GM18951 (cell line): ENCODE measurements around the gene SESN1.

Source experiments
- POLR2A ChIP-seq: IDR thresholded peaks from 4 replicates; pipeline ENCODE4 v1.6.1; 2011; ENCODE audit warnings: mild to moderate bottlenecking; ENCODE audit not compliant: insufficient read length, insufficient read depth; ENCODE audit errors: extremely low read depth
- in situ Hi-C: fragments of 300-500 bp; cut with MboI; formaldehyde crosslinking; loops from one replicate; pipeline ENCODE4 v1.12.0; 2022; ENCODE audit warnings: low sequenced_read_pairs, mixed read lengths, inconsistent platforms; ENCODE audit not compliant: unreplicated experiment

Gene SESN1

DNA sequence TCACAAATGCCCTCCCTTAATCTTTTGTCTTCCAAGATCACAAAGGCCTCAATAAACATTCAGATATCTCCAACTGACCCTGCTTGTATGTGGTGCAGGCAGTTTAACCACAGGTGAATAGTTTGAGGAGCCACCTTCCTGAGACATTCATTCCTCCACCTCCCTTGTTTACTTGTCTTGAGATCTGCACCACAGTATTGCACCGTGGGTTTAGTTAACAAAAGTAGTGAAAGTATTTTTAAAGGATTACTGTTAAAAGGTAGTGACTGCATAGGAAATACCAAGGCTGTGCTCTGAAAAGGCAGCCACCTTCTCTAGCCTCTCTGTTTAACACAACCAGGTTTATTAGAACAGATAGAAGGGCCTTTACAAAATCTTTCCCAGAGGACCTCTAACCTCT, 46.5 kb downstream of the SESN1 start:
- TF ChIP-seq POLR2A: no peak
- in situ Hi-C loops: no loop called here

DNA sequence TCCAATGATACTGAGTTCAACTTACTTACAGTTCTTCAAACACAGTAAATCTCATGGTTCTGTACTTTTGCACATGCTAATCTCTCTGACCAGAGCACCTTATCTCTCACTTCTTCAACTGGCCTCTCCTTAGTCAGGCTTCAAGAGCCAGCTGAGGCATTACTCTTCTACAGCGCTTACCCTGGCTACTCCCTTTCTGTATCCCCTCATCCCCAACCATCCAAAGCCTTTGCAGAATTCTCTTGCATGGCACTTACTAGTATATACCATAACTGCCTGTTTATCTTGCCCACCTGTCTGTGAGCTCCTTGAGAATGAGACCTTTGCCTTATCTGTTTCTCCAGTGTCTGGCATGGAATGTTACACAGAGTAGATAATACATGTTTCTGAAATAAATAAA, 49.2 kb downstream of the SESN1 start:
- in situ Hi-C loops: no loop called here

DNA sequence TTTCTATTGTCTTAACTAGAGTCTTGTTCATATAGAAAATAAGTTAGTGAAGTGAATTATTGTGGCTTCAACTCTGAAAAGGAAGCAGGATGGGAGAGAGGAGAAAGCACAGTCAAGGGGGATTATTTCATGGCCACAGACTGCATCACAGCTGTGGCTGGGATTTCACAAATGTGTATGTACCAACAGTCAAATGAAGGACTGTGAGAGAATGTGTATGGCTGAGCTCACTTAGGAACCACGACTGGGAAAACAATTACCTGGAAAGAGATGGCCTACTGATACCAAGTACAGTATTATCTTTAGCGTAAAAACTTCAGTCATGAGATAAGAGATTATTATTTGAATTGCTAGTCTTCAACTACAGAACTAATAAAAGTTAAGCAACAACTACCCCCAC, 54.9 kb downstream of the SESN1 start:
- in situ Hi-C loops: no loop called here
- TF ChIP-seq POLR2A: no peak

More for the DNA sequence above, 49.2 kb downstream of the SESN1 start:
- no peak for TF ChIP-seq POLR2A

DNA sequence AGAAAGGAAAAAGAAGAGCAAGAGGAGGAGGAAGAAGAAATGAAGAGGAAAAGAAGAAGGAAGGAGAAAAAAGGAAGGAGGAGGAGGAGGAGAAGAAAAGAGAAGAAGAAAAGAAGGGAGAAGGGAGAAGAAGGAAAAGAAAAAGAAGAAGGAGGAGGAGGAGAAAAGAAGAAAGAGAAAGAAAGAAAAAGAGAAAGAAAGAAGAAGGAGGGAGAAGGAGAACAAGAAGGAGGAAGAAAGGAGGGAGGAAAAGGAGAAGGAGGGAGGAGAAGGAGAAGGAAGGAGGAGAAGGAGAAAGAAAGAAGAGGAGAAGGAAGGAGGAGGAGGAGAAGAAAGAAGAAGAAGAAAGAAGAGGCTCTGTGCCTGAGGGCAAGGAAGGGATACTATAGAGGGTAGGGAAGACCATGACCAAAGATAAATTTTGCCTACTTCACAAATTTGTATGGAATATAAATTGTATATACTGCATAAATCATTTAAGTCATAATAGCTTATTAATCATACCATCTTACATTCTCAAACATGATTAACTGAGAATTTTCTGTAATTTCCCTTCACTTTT, 55.7 kb downstream of the SESN1 start:
- in situ Hi-C loops: no loop called here
- no peak for TF ChIP-seq POLR2A

DNA sequence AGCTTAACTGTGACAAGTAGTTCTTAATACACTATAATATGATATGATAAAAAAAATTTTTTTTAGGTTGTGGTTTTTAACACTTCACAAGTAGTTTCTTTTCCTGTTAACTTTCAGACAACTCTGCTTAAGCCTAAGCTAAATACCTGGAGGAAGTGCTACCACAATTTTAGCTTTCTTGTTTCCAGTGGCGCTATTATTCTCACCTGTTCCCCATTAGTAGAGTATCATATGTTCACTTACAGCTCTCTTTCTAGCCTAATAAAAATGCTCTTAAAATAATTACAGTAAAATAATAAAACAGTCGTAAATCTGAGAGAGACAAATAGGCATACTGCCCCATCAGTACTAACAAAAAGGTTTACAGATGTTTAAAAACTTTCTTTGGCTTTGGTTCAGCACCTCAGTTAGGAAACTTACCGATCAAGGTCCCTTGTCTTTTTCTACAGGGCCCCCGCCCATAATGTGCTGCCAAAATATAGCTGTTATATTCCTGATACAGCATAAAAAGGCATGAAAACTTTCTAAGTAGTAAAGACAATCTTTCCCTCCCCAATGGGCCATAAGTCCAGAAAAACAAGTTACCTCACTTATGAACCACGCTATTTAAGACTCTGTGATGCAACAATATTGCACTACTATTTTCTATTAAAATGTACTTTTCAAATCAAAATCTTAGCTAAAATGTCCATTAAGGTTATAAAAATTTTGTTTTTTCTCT, 57.9 kb downstream of the SESN1 start:
- in situ Hi-C loops: no loop called here
- TF ChIP-seq POLR2A: no peak

DNA sequence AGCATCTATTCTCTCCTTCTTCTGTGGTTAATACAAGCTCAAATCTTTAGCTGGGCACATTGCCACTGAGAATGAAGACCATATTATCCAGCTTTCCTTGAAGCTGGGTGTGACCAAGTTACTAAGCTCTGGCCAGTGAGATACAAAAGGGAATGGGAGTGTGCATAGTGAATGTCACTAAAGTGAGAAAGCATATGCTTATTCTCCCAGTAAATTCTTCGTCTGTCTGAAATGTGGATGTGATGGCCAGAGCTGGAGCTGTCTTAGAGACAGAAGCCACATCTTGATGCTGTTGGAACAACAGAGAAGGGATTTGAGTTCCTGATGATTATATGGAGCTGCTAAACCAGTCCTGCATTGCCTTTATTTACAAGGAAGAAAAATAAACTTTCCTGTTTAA, 60.1 kb downstream of the SESN1 start:
- no peak for TF ChIP-seq POLR2A

DNA sequence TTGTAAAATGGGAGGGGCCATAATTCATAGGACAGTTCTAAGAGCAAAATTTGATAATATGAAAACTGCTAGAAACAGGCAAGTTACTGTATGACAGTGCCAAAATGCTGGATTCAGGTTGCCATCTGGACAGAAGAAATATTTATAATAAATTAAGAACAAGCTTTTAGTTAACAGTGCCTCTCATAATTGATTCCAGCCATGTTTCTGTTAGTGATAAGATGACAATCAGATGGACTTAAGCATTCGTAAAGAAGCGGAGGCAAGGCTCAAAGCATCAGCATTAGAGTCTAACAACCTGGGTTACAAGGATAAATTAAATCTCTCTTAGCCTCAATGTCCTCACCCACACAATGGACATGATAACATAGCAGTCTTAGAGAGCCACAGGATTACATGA, 61.0 kb downstream of the SESN1 start:
- no peak for TF ChIP-seq POLR2A
- in situ Hi-C loops: no loop called here

More for the DNA sequence above, 60.1 kb downstream of the SESN1 start:
- in situ Hi-C loops: no loop called here

DNA sequence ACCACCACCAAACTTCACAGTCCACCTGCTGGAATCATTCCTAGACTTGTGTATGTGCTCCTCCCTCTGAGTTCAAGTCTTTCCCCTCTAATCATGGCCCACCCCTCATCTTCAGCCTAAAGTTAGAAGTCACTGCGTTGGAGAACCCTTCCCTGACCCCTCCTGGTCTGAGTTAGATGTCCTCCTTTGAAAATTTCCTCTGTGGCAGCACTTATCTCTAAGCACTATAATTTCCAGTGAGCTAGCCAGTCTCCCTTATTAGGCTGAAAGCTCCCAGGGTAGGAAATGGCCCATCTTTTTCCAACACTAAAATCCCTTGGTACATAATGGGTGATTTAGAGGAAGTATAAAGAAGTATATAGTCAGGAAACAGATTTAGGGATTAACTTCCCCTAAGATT, 63.2 kb downstream of the SESN1 start:
- in situ Hi-C loops: no loop called here
- no peak for TF ChIP-seq POLR2A

DNA sequence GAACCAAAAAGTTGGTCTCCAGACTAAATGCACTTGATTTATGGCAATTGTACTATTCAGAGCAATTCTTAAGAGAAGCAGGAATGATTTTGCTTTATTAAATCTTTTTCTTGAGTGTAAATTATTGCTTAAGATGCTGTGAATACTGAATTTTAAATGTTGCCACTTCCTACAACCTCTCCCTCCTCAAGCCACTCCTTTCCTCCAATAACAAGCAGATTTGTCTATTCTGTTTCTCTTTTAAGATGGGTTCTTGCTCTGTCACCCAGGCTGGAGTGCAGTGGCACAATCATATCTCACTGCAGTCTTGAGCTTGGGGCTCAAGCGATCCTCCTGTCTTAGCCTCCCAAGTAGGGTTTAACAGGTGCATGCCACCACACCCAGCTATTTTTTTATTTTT, 65.3 kb downstream of the SESN1 start:
- TF ChIP-seq POLR2A: no peak
- in situ Hi-C loops: no loop called here

DNA sequence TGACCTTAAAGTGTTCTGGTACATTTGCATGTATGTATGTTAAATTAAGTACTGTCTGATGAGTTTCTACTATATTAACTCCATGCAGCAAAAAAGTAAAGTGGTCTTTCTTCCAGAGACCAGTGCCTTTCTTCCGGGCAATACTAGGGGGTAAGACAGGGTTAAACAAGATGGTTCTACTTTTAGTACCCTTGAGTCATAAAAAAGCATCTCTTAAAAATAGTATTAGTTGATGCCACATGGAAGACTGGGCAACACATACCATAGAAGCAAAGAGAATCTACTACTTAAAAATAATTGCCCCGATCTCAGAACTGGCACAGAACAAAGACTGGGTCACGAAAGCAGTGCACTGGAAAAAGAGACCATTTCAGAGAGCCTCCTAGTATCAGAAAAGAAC, 66.2 kb downstream of the SESN1 start:
- in situ Hi-C loops: no loop called here
- no peak for TF ChIP-seq POLR2A

DNA sequence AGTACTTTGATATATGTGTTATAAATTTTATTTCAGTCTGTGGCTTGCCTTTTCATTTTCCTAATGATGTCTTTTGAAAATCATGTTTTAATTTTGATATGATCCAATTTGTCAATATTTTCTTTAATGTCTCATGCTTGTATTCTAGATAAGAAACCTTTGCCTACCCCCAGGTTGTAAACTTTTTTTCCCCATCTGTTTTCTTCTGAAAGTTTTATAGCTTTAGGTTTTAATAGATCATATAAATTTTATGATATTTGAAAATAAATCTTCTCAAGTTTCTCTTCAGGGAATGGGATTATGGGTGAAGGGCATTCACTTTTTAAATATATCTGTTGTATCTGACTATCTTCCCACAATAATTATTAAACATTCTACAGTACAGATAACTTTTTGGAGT, 66.7 kb downstream of the SESN1 start:
- no peak for TF ChIP-seq POLR2A
- in situ Hi-C loops: no loop called here

DNA sequence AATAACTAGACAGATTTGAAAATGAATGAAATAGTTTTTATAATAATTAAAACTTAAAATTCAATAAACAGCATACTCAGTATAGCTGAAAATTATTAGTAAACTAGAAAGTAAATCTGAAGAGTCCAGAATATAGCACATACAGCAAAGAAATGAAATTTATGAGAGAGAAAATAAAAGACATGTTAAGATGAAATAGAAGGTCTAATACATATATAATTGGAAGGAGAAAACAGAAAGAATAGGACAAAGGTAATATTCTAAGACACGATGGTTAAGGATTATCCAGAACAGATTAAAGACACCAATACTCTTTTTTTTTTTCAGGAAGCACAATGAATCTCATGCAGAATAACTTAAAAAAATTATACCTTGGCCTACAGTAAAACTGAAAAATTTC, 69.0 kb downstream of the SESN1 start:
- no peak for TF ChIP-seq POLR2A
- in situ Hi-C loops: no loop called here

DNA sequence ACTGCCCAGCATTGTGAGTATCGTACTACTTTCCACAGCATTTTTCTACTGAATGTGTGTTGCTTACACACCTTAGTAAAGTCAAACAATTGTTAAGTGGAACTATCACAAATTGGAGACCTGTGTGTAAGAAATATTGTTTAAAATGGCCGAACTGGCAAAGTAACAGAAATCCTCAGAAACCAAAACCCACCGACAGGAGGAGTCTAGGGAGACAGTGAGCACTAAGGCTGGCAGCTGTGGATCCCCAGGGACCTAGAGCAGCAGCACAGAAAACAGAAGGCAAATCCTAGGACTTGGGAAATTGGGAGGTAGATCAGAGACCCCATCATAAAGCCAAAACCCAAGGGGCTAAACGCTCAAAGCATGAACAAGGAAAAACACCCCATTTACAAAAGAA, 69.9 kb downstream of the SESN1 start:
- no peak for TF ChIP-seq POLR2A
- in situ Hi-C loops: no loop called here

DNA sequence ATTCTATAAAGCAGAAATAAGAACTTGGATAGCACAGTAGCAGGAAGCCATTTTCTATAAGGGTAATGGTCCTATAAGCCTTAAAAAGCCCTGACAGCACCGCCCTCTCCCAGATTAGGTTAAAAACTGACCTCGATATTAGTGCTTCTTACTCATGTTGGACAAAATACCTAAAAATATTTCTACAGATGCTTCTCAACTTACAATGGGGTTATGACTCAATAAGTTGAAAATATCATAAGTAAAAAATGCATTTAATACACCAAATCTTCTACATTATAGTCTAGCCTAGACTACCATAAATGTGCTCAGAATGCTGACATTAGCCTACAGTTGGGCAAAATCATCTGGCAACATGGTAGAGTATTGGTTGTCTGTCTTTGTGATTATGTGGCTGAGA, 70.3 kb downstream of the SESN1 start:
- no peak for TF ChIP-seq POLR2A
- in situ Hi-C loops: no loop called here
